ENCODE data around the gene ACMSD. TPM values are rescaled to one million over a fixed set of nuclear protein-coding genes. Genes with fewer than 3 reads are reported as not detected.
A peak's percentile ranks its signal among the peaks of the same experiment; 100 is the strongest.

Gene ACMSD
- total and polyA plus RNA-seq, 2 of the 13 experiments (the other 11 are each of a cell fraction or from before 2014, with no cell fraction given): not detected

GRCh38 chr2:134918526-134919340 is 80.3 kb downstream of the ACMSD start, which contains the start of gene CCNT2 (continued):
- TF ChIP-seq ATF7 (IDR thresholded peaks at IDR 0.05) (no peak), ATF7 (CRISPR knock-in tag; IDR thresholded peaks at IDR 0.05) (peak; percentile 47; the same call in 1 of the 2 replicates), ZBTB34 (CRISPR knock-in tag; IDR thresholded peaks at IDR 0.05) (no peak), RARG (CRISPR knock-in tag; IDR thresholded peaks at IDR 0.05; ENCODE audit: low read depth) (no peak), ZNF713 (CRISPR knock-in tag; IDR thresholded peaks at IDR 0.05) (peak; percentile 90; the same call in 1 of the 2 replicates), RAD21 (CRISPR knock-in tag; IDR thresholded peaks at IDR 0.05) (peak; percentile 39; the same call in 1 of the 2 replicates), SP4 (CRISPR knock-in tag; IDR thresholded peaks at IDR 0.05) (peak; percentile 88; the same call in 1 of the 2 replicates), ZNF350 (CRISPR knock-in tag; IDR thresholded peaks at IDR 0.05; ENCODE audit: borderline replicate concordance, low read depth) (0 out of 2 replicates have a peak, but pooled peaks have one; percentile 71), ZSCAN22 (CRISPR knock-in tag; IDR thresholded peaks at IDR 0.05) (0 out of 2 replicates have a peak, but pooled peaks have one; percentile 45), AKAP8 (CRISPR knock-in tag; IDR thresholded peaks at IDR 0.05) (no peak), RELA (CRISPR knock-in tag; IDR thresholded peaks at IDR 0.05) (peak; percentile 59; the same call in 1 of the 2 replicates), KLF11 (CRISPR knock-in tag; IDR thresholded peaks at IDR 0.05) (0 out of 2 replicates have a peak, but pooled peaks have one; percentile 52), ZNF530 (CRISPR knock-in tag; IDR thresholded peaks at IDR 0.05; ENCODE audit: low read depth) (no peak; the same call in 1 of the 2 replicates), ZNF644 (CRISPR knock-in tag; IDR thresholded peaks at IDR 0.05; ENCODE audit: low read depth) (no peak), KLF12 (CRISPR knock-in tag; IDR thresholded peaks at IDR 0.05; ENCODE audit: borderline replicate concordance) (peak; percentile 99), ZHX1 (CRISPR knock-in tag; IDR thresholded peaks at IDR 0.05; ENCODE audit: low read depth) (0 out of 2 replicates have a peak, but pooled peaks have one; percentile 76), HNF4G (IDR thresholded peaks at IDR 0.05; ENCODE audit: borderline replicate concordance, low read depth, low read length) (no peak), HNF4G (CRISPR knock-in tag; IDR thresholded peaks at IDR 0.05; ENCODE audit: borderline replicate concordance, low read depth) (0 out of 2 replicates have a peak, but pooled peaks have one; percentile 37), ZNF331 (CRISPR knock-in tag; IDR thresholded peaks at IDR 0.05) (peak; percentile 70), REPIN1 (CRISPR knock-in tag; IDR thresholded peaks at IDR 0.05; ENCODE audit: borderline replicate concordance, low read depth) (peak; percentile 87; the same call in 1 of the 2 replicates), GABPB1 (CRISPR knock-in tag; IDR thresholded peaks at IDR 0.05) (peak; percentile 88), IRX3 (CRISPR knock-in tag; IDR thresholded peaks at IDR 0.05; ENCODE audit: borderline replicate concordance, low read depth) (peak; percentile 55; the same call in 1 of the 2 replicates), YEATS4 (CRISPR knock-in tag; IDR thresholded peaks at IDR 0.05; ENCODE audit: borderline replicate concordance) (peak; percentile 91), SNAI1 (CRISPR knock-in tag; IDR thresholded peaks at IDR 0.05; ENCODE audit: borderline replicate concordance) (peak; percentile 34; the same call in 1 of the 2 replicates), RBM39 (IDR thresholded peaks at IDR 0.05; ENCODE audit: low read depth, low read length, poor library complexity, severe bottlenecking) (peak; percentile 36), ARID2 (CRISPR knock-in tag; IDR thresholded peaks at IDR 0.05; ENCODE audit: borderline replicate concordance) (peak; percentile 90), ZNF83 (CRISPR knock-in tag; IDR thresholded peaks at IDR 0.05; ENCODE audit: borderline replicate concordance) (0 out of 2 replicates have a peak, but pooled peaks have one; percentile 72)
